GM12873 (cell line): ENCODE data around the gene GLP1R.

Experiments
- CTCF ChIP-seq: IDR thresholded peaks from 2 replicates; pipeline ENCODE4 v1.5.1; 2012; ENCODE audit warnings: low read depth, mild to moderate bottlenecking, moderate library complexity, low read length, control low read depth; ENCODE audit not compliant: insufficient read depth; ENCODE audit errors: missing control alignments

GLP1R gene

GRCh38 chr6:39114388-39114703, 65.8 kb downstream of the GLP1R start:
- TF ChIP-seq CTCF: no peak

- no peak for TF ChIP-seq CTCF
Measured at GRCh38 chr6:39114704-39115599, 66.4 kb downstream of the GLP1R start, which contains the start of gene SAYSD1. Gene SAYSD1 (minus strand): TSS chr6:39115186. CDS start chr6:39115089, 97 bp downstream.

- no peak for TF ChIP-seq CTCF
Measured at GRCh38 chr6:39118921-39119320, 70.3 kb downstream of the GLP1R start.

- TF ChIP-seq CTCF: no peak
Measured at GRCh38 chr6:39124114-39124513, 75.5 kb downstream of the GLP1R start.

- no peak for TF ChIP-seq CTCF
Measured at GRCh38 chr6:39128106-39128505, 79.5 kb downstream of the GLP1R start.

- TF ChIP-seq CTCF: no peak
Measured at GRCh38 chr6:39128832-39129231, 80.3 kb downstream of the GLP1R start.

- TF ChIP-seq CTCF: no peak
Measured at GRCh38 chr6:39130691-39131090, 82.1 kb downstream of the GLP1R start.
